IPS-11a (cell line): ENCODE data around the gene M1AP.
A peak's percentile ranks its signal among the peaks of the same experiment; 100 is the strongest.
"Not testable (repeated sequence)": the region's sequence is repeated elsewhere in the genome, so short reads cannot be mapped to it uniquely, and the experiment has no call there.

Experiments
- H3K4me3 ChIP-seq: one replicate; pipeline ENCODE4 v1.5.1; 2013; ENCODE audit warnings: low read depth, low read length, control low read depth

M1AP gene

DNA sequence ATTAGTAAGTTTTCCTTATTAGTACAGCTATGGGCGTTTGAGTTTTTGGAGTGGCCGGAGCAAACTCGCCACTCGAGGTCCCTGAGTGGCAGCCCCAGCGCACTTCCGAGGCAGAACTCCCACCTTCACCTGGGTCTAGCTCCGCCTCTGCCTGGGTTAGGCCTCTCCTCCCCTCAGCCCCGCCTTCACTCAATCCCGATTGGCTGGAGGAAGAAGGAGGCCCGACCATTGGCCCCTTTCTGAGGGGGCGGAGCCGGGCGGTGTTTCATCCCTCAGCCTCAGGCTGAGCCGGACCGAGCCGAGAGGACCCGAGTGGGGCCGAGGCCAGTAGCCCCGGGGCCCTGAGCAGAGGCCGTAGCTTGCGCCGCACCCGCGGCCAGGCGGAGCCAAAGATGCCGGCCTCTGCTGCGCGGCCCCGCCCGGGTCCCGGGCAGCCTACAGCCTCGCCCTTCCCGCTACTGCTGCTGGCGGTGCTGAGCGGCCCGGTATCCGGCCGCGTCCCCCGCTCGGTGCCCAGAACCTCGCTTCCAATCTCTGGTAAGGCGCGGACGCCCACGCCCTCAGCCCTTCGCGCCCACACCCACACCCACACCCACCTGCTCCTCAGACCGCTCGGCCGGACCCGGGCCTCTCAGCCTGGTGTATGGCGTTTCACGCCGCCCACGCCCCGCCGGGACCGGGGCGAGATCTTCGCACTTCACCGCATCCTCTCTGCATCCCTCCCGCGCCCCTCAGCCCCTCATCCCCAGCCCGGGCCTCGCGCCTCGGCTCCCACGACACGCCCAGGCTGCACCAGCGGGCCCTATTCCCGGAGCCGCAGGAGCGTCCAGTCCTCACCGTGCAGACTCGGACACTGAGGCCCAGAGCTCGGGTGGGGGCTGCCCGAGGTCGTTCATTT, 6.1 kb upstream of the M1AP start, which contains the start of gene SEMA4F:
Gene SEMA4F (plus strand): TSS at position 263 of the 898 bp plus-strand sequence. CDS start 130 bp downstream, at position 393.
- H3K4me3 ChIP-seq = peak within 1 kb of the TSS; percentile 71

DNA sequence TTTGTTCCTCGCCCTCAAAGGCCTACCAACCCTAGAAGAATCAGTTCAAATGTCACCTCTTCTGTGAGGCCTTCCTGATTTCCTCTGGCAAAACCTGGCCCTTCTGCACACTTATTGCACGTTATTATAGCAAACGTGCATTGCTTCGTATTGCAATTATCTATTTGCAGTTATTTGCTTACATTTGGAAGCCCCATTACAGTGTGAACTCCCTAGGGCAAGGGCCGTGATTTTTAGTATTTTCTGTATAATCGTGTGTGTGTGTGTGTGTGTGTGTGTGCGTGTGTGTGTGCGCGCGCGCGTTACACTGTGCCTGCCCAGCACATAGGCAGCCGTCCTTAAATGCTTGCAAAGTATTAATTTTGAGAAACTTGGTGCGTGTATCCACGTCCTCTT, 5.5 kb upstream of the M1AP start:
- peak overlapping the region; percentile 71 for H3K4me3 ChIP-seq

DNA sequence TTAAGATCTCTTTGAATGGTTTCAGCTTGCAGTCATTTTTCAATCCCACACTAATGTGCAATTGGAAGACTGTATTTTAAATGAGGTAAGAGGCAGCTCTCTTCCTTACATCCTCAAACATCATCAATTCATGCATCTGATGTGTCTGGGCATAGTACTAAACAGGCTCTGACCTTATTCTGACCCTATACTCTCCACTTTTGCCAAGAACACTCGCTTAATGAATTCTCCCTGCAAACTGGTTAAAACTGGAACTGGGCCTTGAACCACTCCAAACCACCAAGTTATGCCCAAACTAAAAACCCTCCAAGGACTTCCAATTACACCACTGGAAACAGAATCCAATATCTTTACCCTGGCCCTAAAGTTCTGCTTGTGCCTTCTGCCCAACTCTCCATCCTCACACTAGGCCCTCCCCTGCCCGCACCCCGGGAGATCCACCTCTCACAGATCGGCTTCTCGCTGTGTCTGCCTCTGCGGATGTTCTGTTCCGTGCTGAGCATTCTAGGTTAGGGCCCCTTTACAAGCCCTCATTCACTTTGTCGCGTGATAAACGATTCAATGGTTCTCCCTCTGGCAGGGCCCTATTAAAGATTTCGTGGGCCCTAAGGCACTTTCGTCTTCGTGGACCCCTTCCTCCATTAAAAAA, 1.2 kb downstream of the M1AP start:
- H3K4me3 ChIP-seq = no peak overlapping the region

DNA sequence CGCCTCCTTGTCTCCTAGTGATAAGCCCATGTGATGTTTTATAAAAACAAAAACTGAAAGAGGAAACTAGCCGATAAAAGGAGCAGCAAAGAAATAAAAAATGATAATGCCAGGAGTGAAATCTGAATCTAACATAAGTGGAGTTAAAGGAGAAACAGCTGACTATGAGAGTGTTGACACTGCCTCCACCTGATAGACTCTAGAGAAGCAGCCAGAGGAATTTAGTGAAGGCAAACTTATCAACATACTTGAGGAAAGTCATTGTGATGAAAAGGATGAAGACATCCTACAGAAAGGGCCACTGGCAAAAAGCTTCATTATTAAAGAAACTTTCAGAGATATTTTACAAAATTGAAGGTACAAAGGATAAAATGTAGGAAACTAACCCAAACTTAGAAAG, 1.9 kb downstream of the M1AP start:
- no peak overlapping the region for H3K4me3 ChIP-seq

DNA sequence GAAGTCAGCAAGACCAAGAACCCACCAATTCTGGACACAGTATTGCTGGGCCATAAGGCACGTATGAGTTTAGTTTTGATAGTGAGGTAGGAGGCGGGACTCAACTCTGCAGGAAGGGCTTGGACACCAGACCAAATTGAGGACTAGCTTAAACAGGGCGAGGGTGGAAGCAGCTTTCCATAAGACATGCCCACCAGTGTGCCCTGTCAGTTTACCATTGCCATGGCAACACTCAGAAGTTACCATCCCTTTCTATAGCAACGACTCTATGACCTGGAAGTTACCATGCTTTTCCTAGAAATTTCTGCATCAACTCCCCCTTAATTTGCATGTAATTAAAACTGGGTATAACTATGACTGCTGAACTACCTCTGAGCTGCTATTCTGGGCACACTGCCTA, 2.8 kb downstream of the M1AP start:
- no peak overlapping the region for H3K4me3 ChIP-seq

DNA sequence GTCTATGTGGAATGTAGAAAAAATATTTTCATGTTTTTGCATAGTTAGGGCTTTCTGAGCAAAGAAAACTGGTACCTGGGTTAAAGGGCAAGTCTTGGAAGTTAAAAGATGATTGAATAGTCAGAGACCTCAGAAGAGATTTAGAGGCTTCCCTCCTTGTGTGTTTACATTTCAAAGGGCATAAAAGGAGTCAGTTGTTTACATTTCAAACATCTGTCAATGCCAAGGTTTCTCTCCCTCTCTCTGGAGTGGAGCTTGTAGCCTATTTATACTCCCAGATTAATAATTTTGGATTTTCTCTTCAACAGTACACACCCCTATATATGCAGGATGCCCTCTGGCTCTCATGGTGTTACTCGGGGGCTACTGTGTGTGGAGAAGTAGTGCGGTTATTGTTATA, 8.6 kb downstream of the M1AP start:
- no peak overlapping the region for H3K4me3 ChIP-seq

DNA sequence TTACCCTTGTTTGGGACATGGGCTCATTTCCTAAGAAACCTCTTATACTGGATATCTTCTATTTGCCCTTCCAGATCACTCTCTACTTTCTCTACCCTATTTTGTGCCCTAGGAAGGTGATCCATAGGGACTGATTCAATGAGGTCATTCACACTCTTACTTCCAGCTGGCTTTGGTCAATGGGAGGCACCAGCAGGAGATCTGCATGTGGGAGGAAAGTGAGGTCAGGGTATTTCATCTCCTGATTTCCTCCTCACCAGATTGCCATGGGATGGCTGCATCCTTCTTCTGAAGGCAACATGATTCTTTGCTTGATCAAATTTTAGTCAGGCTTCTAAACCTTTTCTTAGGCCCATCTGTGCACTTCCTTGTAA, 15.2 kb downstream of the M1AP start:
- no peak overlapping the region for H3K4me3 ChIP-seq

DNA sequence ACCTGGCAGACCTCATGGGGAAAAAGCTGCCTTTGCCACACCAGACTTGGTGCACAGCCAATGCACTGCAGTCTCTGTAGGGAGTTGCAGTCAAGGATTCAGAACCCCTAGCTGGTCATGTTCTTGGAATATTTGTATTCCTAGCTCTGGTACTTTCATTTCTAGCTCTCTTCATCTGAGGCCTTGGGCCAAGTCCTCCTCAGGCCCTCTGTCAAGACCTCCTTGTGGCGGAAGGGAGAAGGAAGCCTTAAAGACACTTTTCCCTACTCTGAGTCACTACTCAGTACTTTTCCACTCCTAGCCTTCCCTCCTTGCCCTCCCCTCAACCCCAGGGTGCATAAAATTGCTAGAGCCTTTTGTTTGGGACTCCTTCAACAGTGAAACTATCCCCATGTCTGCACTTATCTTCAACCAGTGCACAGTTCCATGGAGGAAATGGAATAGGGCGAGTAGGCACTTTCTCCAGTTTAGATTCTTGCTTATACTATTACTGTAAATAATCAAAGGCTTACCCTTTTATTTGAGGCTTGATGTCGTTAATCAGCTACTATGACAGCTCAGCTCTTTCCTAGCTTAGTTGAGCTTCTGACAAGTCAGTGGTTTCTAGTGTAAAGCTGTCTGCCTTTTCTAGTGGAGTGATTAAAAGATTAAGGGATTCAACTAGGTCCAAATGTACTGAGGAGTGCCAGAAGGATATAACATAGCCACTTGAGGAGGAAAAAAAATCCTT, 15.8 kb downstream of the M1AP start:
- H3K4me3 ChIP-seq = no peak overlapping the region

DNA sequence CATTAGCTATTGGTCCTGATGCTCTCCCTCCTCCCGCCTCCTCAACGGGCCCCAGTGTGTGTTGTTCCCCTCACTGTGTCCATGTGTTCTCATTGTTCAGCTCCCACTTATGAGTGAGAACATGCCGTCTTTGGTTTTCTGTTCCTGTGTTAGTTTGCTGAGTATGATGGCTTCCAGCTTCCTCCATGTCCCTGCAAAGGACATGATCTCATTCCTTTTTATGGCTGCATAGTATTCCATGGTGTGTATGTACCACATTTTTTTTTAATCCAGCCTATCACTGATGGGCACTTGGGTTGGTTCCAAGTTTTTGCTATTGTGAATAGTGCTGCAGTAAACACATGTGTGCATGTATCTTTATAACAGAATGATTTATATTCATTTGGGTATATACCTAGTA, 17.7 kb downstream of the M1AP start:
- H3K4me3 ChIP-seq = not testable (repeated sequence)

DNA sequence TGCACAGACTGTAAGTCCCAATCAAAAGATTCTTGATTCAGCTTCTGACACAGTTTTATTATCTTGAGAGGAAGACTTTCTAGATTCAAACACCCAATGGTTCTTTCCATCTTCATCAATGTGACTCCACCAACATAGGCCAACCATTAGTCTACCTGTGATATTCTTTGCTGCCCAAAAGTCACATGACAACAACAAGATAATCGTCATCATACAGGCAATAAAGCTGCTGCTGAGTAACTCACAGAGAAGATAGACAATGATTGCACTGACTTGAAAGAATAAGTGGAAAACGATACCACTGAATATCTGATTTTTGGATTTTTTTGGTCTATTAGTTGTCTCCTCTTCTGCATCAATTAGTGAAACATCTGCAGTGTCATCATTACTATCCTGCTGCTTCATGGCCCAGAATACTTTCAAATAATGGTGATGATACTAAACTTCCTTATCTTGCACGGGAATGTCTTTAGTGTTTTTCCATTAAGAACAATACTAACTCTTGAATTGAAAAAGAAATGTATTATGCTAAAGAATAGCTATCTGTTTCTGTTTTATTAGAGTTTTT, 19.5 kb downstream of the M1AP start:
- no peak overlapping the region for H3K4me3 ChIP-seq

DNA sequence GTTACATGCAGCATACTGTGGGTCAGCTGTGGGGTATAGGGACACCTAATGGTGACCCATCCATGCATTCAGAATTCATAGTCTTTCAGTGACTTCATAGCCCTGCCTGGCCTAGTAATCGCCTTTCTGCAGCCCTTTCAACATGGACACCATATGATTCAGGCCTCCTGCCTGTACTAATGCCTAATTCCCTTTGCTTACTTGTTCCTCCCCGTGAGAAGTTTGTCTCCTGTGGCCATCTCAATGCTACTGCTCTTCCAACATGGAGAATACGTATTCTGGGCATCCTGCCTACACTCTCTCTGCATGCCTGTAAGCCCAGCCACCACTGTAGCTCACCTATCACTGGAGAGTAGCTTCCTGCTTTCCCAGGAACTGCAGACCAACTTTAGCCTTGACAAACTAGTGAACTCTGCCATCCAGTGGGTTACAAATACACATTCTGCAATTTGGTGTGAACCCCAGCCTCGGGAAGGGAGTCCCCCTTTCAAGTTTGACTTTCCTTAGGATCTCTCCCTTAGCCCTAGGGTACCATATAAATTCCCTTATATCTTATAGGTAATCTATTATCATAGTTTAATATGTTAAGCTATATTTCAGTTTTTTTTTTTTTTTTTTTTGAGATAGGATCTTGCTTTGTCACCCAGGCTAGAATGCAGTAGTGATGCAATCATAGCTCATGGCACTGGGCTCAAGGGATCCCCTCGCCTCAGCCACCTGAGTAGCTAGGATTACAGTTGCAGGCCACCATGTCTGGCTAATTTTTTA, 22.3 kb downstream of the M1AP start:
- no peak overlapping the region for H3K4me3 ChIP-seq

DNA sequence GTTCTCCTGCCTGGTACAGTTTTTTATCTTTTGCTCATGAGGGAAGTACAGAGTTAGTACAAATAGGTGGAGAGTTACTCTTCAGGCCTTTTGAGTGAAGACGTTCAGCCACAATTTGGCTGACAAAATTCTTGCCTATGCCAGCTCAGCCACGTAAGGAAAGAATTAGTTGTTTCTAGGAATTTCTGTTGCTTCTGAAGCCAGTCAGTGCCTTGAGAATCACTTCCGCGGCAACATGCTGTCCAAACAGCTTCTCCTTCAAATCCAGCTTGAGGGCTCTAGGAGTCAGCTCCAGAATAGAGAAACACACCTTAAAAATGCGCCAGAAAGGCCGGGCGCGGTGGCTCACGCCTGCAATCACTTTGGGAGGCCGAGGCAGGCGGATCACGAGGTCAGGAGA, 27.5 kb downstream of the M1AP start:
- no peak overlapping the region for H3K4me3 ChIP-seq

DNA sequence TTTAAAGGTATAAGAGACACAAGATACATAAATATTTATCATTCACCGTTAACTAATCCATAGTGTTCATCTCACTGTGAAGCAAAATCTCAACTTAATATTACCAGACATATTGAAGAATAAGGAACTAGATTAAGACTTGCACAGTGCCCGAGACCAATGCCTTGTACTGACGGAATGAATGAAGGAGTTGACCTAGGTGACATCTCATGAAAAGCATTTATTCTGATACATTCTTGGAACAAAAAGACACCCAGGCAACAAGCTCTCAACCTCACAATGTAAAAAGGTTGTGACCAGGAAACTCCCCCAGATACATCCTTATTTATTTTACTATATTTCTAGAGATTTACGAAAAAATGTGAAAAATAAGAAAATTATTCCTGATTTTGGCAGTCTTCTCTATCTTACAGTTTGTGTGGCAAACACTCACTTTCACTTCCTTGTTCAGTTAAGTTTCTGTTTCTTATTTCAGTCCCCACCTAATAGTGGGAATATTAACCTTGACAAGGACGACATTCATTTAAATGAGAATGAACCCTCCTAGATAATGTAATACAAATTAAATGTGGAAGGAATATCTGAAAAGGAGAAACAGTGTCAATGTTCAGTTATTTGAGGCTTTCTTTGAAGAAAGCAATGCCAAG, 28.4 kb downstream of the M1AP start:
- no peak overlapping the region for H3K4me3 ChIP-seq

DNA sequence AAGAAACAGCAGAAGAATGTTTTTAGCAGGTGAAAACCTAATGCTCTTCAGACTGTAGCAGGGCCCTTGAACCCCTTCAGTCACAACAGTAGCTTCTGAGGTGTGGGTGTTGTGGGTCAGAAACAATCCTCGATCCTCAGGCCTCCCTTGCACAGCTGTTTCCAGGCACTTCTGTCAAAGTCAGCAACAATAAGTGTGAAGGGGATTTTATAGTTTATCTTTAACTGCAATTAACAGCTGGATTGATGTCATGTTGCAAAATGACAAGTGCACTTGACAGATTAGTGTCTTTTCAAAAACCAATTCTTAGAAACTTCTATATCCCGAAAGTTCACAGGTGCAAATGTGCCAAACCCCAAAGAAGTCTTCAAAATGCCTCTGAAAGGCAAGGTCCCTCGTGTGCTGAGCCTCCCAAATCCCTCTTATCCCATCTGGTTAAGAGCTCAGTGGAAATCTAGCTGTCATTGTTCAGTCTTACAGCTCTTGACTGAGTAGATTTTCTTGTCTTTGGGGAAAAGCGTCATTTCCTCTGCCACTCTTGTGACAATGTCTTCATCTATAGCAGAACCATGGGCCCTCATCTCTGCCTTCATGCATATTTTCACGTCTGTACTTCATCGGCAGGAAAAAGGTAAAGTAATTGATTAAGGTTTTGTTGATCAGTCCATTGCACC, 29.6 kb downstream of the M1AP start:
- H3K4me3 ChIP-seq = no peak overlapping the region

DNA sequence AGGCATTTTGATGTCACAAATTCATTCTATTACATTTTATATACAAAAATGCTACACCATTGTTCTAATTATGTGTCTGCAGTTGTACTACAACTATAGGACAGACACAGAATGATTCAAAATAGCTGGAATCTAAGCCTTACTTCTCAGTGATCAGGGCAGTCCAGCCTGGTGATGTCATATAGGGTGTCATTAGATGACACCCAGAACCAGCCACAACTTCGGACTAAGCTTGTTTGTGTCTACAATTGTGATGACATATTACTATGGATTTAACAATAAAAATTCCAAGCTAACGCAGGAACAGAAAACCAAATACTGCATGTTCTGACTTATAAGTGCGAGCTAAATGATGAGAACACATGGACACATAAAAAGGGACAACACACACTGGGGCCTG, 31.0 kb downstream of the M1AP start:
- H3K4me3 ChIP-seq = no peak overlapping the region

DNA sequence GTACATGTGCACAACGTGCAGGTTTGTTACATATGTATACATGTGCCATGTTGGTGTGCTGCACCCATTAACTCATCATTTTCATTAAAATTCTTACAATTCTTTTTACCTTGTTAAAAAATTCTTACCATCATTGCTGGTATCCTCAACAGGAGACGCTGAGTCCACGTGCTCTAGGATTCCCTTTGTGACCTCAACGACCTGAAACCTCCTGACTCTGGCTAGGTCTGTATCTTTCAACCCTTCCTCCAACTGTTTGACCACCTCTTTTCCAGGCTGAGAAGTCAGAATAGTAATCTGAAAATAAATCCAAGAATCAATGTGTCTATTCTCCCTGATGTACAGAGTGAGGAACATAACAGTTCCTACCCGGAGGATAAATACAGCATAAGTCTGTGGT, 41.2 kb downstream of the M1AP start:
- no peak overlapping the region for H3K4me3 ChIP-seq

DNA sequence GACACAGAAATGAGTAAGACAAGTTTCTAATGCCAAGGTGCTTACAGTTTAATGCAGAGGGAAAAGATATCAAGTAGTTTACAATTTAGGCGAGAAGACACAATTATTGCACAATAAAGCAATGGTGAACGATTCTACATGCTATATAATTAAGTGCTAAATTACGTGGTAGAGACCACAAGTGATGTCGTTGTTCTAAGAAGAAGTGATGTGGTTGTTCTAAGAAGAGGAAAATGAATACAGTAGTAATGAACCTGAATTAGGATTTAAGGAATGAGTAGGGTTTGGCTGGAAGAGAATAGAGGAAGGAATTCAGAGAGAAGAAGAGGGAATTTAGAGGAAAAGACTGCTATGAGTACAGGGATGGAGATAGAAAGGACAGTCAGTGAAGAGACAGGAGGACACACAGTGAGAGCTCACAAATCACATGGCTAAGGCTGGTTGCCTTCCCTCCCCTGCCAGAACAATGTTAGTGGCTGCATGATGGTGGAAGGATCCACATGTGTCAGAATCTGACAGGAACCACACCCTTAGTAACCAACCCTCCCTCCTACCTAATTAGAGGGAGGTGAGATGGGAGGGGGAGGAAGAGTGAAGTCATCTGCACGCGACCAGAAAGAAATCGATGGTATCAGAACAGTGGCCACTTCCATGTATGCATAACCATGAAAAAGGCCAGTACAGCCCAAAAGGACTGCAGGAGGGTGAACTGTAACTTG, 44.7 kb downstream of the M1AP start:
- H3K4me3 ChIP-seq = no peak overlapping the region

DNA sequence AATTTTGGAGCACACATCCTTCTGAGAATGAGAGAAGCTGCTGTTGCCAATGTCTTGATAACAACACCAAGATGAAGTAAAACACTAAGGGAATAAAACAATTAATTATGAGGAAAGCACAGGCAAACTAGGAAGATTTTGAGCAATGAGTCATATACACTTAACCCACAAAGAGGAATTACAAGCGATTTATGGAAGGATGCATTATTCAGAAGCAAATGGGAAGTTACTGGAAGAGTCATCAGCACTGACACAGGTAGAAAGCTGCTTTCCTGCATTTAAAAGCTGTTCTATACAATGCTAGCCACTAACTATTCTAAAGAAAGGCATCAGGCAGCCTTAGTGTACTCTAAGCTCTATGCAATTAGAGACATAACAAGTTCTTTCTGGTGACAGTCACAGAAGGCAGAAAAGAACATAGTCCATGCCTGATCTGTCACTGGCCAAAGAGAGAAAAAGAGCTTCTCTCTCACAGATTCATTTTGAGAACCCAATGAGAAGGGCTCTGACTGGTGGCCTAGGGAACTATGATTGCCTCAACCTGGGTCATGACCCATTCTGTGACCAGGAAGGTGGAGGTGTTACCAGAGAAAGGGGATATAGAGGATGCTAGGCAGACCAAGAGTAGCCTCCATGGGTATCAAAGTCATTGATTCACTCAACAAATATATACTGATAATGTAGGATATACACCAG, 45.4 kb downstream of the M1AP start:
- H3K4me3 ChIP-seq = no peak overlapping the region
